ENCODE measurements around the gene TMEM182.

The TMEM182 gene

GRCh38 chr2:102803041-102803896 lies 41.4 kb downstream of the TMEM182 start:
- no peak for DNase-seq

DNA sequence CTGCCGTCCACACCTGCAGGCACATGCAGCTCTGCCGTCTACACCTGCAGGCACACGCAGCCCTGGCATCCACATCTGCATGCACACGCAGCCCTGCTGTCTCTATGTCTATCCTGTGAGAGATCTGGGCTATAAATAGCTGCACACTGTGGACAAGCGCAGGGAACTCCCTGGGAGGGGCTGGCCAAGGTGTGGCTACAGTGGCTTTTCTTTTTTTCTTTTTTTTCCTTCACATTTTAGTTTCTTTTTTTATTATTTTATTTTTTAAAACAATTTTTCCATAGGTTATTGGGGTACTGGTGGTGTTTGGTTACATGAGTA lies 42.0 kb downstream of the TMEM182 start:
- no peak for DNase-seq

- DNase-seq: peak; percentile 37 to 45
Observed at GRCh38 chr2:102806250-102806837, 44.5 kb downstream of the TMEM182 start.

DNA sequence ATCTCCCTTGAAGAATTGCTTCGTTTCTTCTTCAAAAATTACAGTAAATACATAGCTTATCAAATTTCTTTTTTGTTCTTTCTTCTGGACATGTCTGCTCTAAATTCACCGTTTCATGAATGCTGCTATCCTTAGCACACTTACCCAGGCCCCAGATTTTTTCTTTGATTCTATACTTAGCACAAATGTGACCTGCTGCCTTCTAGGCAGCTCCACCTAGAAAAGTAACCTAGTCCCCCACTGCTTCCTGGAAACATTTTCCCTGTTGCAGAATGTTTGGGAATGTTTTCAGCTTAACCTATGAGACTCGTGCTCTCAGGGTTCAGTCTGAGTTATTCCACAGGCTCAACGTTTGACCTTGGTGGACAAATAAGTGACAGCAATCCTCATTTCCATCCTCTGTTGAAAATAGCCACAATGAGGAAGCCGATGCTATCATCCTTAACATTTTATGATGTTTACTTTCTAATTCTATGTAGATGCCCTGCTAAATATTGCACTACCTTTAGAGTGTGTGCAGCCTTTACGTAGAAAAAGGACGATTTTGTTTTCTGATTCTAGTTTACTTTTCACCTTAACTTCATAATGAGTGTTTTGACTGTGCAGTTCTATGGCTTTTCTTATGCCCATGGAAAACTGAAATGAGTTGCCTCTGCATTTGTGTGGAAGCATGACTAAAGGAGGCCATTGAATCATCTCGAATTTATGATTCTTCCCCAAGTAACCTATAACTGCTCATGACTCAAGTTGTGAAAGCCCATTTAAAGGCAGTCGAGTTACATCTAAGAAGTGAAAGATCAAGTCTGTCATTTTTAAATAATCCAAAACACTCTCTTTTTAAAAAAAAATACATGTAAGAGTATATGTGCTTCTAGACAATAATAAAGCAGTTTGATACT lies 47.7 kb downstream of the TMEM182 start:
- no peak for DNase-seq

- no peak for DNase-seq
Observed at GRCh38 chr2:102815285-102815684, 53.5 kb downstream of the TMEM182 start.

GRCh38 chr2:102826904-102827303 lies 65.1 kb downstream of the TMEM182 start:
- DNase-seq: no peak

DNA sequence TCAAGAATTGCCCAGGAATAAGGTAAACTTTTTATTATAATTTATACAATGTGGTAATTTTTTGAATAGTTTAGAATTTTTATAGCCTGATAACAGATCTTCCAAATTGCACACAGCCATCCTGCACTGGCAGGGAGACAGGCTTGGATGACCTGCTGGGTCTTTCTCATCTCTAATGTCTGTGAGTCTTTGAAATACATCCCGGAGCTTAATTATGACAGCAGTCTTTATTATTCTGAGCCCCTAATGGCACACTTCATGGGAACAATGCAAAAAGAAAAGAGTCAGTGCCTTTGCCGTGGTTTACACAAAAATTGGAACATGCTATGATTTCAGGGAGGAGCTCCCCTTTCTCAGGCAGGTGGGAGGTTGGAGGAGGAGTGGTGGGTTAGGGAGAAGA lies 71.0 kb downstream of the TMEM182 start:
- DNase-seq: no peak

DNA sequence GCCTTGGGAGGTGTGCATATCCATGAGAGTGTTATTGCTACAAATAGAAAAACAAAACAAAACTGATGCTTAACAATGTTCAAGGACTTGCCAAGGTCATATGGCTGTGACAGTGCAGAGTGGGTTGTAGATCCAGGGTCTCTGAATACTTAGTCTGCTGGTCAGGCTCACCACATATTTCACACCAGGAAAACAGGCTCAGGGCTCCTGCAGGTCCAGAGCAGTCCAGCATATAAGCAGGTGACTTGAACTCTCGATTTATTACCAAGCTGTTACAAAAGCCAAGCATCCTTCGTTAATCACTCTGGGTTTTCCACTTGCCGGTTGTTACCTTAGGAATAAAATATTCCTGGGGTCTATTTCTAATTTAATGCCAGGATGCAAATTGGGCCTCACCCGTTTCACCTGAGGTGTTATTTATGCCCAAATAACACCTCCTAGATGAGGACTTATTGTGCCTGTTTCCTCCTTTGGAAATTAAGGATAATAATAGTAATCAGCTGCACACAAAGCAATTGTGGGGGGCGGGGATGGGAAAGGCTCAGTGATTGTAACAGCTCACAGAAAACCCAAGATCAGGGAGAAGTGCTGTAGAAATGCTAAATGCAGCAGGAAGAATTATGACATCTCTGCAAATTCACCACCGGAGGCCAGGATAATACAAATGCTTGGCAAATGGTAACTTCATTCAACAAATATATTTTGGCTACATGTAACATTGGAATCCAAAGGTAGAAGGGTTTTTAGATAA lies 72.9 kb downstream of the TMEM182 start:
- DNase-seq: no peak

DNA sequence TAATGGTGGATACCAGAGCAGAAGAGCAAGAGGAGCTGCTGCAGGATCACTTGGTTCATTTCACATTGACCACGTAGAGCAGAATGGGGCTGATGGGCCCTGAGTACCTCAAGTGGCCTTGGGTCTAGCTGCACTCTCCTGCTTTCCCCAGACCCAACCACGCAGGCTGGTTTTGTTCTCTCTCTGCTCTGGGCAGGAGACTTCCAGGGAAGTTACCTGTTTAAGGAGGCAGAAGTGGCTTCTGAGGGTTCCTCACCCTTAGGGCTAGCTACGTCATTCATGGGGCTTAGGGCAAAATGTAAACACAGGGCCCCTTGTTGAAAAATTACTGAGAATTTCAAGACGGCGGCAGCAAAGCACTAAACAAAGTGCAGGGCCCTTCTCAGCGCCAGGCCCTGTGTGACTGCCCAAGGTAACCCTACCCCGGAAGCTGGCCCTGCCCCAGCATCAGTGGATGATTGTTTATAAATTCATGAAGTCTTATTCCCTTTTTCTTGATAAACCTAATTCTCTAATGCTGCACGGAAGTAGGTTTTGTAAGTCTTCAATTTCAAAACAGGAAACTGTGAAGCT lies 75.9 kb downstream of the TMEM182 start:
- no peak for DNase-seq

- peak; percentile 19 to 43 for DNase-seq
Observed at GRCh38 chr2:102839668-102840388, 78.0 kb downstream of the TMEM182 start.

GRCh38 chr2:102841107-102841840 lies 79.4 kb downstream of the TMEM182 start:
- peak; percentile 20 to 25 for DNase-seq

GRCh38 chr2:102843764-102844443 lies 82.1 kb downstream of the TMEM182 start:
- no peak for DNase-seq

DNA sequence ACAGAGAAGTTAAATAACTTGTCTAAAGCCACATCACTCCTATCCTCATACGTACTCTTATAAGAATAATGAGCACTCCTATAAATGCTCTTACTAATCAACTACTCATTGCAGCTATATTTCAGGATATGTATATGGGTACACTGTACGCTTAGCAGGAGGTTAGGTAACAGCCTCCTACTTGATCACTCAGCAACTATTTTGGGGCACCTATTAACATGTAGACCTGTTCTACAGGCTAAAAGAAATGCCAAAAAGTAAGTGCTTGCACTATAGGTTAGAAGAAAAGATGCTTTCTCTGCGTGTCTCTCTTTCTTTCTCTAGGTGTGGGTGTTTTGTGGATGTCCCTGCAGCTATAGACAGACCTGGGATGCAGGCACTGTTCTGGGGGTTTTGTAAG lies 83.1 kb downstream of the TMEM182 start:
- no peak for DNase-seq

GRCh38 chr2:102848366-102848839 lies 86.6 kb downstream of the TMEM182 start:
- DNase-seq: no peak

GRCh38 chr2:102850888-102851287 lies 89.1 kb downstream of the TMEM182 start:
- no peak for DNase-seq

- DNase-seq: no peak
Observed at GRCh38 chr2:102852867-102853266, 91.0 kb downstream of the TMEM182 start.
